Activated gamma-delta T cell treated with Interleukin-2 at 50 U/mL for 16 hours (primary cell): ENCODE measurements around the gene MICAL3.
"Not testable (repeated sequence)": the region's sequence is repeated elsewhere in the genome, so short reads cannot be mapped to it uniquely, and the experiment has no call there.

Experiments
- DNase-seq: peaks from one replicate; pipeline ENCODE4 v3.0.0-alpha.2; 2020

Gene MICAL3

DNA sequence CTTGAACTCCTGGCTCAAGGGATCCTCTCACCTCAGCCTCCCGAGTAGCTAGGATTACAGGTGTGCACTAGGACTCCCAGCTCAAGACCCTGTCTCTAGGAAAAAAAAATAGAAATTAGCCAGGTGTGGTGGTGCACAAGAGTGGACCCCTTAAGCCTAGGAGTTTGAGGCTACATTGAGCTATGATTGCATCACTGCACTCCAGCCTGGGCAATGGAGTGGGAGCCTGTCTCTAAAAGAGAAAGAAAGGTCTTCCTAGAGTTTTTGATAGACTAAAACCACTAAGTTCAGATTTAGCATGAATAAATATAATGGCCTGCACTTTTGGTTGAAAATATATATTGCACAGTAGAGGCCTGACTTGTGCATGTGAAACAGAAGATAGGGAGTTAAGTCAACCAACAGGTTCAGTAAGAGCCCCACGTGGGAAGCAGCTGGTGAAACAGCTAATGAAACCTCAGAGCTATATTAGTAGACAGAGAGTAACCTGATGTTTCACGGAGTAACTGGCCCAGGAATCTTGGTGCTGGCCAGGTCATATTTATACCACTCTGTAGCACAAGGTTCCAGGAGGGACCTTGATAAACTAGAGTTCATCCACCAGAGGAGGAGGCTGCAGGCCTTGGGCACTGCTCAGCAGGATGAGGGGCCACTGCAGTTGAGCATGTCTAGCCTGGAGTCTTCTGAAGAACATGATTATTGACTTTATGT lies 4.6 kb upstream of the MICAL3 start:
- no peak for DNase-seq

DNA sequence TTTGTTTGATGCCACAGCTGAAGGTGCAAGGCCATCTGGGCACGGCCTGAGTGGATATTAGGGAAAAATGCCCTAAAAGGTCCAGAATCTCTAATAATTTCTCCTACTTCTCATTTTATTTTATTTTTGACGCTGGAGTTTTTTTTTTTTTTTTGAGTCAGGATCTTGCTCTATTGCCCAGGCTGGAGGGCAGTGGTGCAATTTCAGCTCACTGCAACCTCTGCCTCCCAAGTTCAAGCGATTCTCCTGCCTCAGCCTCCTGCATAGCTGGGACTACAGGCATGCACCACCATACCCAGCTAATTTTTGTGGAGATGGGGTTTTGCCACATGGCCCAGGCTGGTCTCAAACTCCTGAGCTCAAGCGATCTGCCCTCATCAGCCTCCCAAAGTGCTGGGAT lies 1.5 kb upstream of the MICAL3 start:
- not testable (repeated sequence) for DNase-seq

DNA sequence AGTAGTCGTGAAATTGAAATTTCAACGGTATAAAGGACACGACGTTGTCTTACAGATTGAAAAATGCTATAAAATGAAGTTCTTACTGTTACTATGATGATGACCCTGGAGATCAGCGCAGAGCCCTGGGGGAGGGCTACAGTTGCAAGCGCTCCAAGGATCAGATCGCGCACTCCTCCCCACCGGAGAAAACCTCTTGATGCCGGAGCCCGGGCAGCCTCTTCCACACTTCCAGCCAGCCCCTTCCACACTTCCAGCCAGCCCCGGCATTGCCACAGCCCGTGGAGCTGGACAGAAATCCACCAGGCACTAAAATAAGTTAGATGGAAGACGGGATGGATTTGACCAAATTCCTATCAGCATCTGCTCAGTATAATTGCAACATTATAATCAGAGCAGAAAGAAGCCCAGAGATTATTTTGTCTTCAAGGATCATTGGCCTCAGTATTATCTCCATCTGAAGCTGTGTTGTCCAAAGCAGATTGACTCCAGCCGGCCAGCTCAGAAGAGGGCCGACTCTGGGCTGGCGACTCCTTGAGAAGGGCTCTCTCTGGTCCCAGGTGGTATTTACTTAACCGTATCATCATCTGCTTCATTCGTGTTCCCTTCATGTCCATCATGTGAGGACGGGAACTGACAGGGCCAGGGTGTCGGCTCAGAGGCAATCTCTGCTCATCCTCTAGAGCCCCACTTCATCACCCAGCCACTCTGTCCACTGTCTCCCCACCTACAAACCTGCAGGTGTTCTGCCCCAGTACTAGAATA lies 777 bp upstream of the MICAL3 start:
- DNase-seq, result no peak

DNA sequence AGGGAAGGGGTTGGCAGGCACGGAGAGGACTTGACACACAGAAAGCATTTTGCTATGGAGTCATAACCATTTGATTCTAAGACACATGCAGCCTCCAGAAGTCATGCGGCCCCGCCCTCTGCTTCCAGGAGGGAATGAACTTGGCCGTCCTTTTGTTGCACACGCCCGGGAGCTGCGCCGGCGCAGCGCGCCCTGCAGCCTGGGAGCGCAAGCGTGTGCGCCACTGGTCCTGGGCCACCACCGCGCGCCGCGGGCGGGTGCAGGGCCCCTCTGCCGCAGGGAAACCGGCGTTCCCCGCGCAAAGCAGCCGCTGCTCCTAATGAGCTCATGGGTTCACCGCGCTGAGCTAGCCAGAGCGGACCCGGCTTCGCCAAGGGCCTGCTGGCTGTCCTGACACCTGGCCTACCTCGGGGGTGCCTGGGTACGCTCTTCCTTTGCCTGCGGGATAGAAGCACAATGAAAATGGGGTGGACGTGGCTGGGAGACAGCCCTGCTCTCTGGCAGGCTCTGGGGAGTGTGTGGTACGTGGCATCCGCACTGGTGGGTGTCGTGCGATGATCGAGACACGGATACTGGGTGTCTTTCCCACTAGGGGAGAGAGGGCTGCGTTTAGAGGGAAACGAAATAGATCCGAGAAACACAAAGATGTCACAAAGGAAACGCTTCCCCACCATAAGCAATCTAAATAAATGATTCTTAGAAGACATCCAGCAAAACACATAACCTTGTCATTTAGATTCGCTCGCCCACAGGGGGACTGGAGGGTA lies 669 bp downstream of the MICAL3 start:
- DNase-seq, result no peak

DNA sequence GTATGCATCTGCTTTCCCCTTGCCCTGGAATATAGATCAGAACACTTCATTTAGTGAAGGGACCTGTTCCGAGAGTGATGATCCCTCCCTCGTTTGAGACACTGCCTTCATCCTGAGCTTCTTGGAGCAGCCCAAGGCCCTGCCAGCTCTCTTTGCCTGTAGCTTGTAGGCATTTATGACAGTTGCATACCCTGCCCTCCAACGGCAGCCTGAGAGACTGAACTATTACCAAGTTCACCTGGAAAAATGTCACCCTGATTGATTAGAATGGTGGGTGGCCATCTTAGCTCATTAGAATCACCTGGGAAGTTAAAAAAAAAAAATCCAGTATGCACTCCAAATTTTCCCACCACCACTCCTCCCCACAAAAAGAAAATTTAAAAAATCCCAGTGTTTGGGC lies 1.5 kb downstream of the MICAL3 start:
- DNase-seq, result no peak

DNA sequence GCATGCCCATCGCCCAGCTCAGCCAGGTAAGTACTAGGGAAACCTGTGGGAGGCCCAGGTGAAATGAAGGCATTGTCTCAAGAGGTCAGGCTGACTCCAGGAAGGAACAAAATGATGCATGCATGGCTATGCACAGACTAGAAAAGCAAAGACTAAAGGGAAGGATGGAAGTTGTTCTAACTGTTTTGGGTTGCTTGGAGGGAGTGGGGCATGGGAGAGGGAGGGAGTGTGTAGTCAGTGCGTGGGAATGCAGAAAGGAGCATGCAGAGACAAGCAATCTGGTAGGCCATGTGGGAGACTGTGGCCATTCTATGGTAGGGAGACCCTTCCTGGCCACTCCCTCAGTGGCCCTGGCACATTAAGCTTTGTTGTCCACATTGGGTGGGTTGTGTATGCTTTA lies 2.9 kb downstream of the MICAL3 start:
- no peak for DNase-seq

DNA sequence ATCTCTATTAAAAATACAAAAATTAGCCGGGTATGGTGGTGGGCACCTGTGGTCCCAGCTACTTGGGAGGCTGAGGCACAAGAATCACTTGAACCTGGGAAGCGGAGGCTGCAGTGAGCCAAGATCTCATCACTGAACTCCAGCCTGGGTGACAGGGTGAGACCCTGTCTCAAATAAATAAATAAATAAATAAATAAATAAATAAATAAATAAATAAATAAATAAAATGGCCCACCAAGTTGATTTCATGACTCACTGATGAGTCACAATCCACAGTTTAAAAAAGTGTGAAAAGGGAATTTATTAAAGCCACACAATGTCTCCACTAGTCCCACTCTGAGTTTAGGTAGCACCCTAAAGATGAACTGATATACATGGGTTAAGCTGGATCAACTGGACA lies 3.6 kb downstream of the MICAL3 start:
- not testable (repeated sequence) for DNase-seq

DNA sequence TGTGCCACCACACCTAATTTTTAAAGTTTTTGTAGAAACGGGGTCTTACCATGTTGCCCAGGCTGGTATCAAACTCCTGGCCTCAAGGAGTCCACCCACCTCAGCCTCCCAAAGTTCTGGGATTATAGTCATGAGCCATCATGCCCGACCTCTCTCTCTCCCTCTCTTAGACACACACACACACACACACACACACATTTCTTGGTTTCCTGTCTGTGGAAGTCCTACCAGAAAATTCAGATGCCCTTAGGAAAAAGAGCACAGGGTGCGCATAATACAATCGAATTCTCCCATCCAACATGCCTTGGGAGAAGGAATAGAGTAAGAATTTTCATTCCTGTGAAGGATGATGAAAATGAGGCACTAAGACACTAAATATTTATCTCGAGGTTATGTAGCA lies 10.4 kb downstream of the MICAL3 start:
- DNase-seq, result no peak

DNA sequence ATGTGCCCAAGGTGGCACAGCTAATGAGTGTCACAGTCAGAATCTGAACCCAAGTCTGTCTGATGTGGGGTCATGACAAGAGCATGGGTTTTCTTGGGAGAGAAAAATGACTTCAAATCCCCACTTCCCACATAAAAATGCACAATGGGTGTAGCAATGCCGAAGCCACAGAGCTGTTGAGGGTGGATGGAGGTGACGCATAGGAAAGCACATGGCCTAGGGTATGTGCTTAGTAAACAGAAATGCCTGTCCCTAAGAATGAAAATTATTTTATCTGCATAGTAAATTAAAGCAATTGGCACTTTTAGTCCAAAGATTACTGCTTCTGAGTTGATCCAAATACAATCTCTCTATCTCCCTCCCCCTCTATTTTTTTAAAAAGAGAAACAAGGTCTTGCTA lies 10.9 kb downstream of the MICAL3 start:
- DNase-seq, result no peak

DNA sequence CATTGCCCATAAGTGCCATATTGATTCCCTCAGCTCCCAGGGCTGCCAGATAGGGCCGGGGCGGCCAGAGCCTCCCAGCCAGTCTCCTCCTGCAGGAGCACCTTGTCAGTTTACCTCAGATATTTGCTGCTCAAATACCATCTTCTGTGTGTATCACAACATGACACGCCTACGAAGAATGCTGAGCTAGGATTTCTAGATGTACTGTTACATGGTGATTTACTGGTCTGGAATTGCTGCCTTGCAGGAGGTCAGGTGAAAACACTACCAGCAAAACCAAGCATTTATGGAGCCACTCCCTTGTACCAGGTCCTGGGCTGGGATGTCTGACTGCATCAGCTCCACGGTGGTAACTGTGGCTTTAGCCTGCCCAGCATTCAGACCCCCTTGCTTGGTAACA lies 11.8 kb downstream of the MICAL3 start:
- no peak for DNase-seq

DNA sequence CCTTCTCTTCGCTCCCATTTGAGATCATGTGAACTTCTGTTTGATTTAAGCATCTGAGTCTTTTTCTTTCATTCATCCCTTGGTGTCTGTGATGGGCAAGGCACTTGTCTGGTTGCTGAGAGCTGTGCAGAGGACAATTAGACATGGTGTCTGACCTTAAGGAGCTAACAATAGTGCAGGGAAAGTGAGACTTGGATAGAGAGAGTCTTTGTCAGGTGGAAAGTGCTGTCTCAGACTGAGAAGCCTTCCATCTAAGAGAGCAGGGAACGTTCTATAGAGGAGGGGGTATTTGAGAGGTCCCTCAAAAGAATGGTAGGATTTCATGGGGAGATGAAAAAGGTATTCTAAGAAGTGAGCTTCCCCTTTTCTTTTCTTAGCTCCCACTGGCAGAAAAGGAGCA lies 14.1 kb downstream of the MICAL3 start:
- no peak for DNase-seq

DNA sequence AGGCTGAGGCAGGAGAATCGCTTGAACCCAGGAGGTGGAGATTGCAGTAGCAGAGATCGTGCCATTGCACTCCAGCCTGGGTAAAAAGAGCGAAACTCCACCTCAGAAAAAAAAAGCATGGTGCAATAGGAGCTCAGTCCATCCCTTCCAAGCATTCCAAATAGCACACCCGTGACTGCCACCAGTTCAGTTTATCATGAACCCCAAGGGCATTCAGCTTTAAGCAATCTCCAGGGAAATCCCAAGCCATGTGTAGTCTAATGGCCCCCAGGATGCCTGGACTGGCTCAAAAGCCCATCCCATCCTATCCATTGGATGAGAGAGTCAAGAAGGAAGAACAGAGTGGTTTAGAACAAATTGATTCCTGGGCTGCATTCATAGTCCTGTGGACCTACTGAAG lies 16.2 kb downstream of the MICAL3 start:
- no peak for DNase-seq

DNA sequence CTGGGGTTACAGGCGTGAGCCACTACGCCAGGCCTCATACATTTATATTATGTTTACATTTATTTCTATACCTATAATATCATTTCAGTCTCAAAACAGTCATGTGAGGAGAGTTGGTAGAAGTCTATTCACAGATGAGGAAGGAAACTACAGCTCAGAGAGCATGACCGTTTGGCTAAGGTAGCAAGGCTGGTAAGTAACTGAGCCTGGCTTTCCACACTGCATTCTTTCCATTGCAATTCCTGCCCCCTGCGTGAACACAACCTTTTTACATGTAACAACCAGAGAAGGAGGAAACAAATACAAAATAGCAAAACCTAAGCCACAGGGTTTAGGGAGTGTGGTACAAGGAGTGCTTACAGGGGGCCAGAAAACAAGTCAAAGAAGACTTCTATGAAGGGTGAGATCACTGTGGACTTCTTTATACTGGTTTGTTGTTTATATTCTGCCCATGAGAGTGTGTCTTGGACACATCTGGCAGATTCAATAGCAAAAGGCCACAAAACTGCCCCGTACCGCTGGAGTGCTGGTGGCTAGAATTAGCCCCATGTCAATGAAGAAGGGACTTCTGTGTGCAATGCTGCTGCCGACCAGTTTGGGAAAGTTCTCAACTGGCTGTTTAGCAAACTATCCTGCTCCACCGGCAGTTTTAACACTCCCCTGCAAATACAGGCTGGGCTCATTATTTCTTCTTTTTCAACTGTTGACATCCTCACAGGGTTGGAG lies 19.0 kb downstream of the MICAL3 start:
- DNase-seq, result no peak

DNA sequence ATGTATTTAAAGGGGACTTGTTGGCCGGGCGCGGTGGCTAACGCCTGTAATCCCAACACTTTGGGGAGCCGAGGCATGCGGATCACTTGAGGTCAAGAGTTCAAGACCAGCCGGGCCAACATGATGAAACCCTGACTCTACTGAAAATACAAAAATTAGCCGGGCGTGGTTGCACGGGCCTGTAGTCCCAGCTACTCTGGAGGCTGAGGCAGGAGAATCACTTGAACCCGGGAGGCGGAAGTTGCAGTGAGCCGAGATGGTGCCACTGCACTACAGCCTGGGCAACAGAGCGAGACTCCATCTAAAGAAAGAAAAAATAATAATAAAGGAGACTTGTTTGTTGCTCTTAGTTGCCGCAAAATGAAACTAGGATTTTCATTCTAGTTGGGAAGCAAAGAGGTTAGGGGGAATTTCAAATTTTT lies 22.5 kb downstream of the MICAL3 start:
- DNase-seq, result not testable (repeated sequence)

DNA sequence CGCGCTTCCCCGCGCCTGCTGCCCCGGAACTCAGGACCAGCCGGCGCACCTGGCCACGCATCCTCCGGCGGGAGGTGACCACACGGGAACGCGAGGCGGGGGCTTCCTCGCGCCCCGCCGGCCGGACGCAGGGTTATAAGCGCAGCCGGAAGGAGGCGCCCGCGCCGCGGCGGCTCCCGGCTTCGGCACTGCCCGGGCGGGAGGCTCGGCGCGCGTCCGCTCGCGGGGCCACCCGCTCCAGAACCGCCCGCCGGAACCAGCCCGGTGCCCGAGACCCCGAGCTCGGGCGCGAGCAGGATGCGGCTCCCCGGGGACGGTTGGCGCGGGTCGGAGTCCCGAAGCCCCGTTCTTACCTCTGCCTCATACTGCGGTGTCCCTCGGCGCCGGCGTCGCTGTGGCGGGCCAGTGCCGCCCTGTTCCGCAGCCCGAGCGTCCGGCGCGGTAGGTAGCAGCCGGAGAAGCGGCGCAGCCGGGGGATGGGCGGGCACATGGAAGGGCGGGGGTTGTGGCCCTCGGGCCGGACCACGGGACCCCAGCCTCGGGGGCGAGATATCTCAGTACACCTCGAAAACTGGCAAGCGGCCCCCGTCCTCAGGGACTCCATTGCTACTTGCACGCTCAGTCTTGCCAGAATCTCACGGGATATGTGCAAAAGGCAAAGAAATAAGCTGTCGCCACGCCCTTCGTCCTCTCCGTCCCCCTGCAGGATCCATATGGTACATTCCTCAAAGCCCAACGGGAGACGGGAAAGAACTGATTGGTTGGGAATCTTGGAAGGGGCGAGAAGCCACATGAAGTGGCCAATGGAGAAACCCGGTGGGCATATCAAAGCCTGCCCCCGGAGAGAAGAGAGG lies 23.1 kb downstream of the MICAL3 start:
- peak; percentile 50 for DNase-seq

DNA sequence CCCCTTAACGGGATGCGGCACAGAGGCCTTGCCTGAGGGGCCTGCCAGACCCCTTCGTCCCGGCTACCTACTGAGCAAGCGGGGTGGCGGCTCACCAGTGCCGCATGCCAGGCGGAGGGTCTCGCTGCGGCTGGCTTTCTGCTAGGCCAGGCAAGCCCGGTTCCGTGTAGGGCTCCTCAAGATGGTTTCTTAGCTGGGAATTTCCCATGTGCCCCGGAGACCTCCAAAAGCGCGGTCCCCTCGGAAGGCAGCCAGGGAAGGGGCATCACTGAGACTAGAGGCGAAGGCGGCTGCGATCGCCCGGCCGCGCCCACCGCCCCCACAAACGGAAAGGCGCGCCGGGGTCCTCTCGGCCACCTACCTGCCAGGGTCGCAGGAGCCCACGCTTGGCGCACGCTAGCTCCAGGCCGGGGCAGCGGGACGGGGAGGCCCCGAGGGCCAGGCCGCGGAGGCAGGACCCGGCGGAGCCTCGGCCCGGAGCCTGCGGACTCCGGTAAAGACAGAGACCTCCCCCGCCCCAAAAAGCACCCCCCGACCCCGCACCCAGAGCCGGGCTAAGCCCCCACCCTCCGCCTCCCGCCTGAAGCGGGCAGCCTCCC lies 23.8 kb downstream of the MICAL3 start:
- peak; percentile 14 for DNase-seq

DNA sequence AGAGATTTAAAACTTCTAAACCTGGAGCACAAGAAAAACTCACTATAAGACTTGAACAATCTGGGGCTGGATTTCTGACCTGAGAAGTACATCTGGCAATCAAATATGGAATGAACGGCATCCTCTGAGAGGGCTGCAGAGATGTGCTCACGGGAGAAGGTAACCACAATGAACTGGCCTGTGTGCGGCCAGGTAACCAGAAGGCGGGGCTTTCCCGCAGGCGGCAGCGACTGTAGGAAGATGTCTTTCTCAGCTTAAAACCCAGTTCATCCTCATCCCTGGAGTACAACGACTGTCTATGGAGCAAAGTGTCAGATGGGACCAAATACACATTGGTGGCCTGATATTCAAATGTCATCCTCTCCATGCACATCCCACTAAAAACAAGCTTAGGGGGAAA lies 24.5 kb downstream of the MICAL3 start:
- no peak for DNase-seq

DNA sequence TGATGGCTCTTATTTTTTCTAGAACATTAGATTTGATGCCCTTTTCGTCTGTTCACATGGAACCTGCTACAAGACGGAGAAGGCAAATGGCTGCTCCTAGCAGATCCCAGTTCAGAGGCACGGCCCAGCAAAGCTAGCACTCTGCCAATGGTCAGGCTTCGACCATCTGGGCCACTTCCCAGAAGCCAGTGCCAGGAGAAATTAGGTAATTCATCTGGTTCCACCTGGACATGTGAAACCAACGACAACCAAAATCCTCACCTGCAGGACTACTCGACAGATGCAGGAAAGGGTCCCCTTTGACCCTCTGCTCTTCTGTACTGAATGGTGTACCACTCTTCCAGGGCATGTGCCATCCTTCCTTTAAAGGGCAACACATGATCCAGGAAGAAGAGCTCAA lies 25.4 kb downstream of the MICAL3 start:
- DNase-seq, result no peak

DNA sequence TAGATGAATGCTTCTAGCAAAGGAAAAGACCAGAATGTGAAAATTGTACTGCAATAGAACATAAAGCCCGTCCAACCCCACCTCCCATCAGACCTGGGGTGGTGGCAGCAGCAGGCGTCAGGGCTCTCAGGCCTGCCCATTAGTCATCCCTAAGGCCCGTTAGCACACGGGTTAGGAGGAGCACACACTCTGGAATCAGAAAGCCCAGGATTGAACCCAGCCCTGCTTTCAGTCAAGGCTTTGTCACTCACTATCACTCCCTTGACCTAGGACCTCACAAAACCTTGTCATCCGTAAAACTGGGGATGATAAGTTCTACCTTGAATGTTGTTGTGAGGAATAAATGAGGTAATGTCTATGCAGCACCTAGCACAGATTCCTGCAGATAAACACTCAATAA lies 26.9 kb downstream of the MICAL3 start:
- no peak for DNase-seq

DNA sequence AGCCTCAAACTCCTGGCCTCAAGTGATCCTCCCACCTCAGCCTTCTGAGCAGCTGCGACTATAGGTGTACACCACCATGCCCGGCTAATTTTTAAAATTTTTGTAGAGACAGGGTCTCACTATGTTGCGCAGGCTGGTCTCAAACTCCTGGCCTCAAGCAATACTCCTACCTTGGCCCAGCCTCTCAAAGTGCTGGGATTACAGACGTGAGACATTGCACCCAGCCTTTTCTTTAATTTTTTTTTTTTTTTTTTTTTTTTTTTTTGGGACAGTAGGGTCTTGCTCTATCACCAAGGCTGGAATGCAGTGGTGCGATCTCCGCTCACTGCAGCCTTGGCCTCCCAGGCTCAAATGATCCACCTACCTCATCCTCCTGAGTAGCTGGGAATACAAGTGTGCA lies 29.1 kb downstream of the MICAL3 start:
- not testable (repeated sequence) for DNase-seq

DNA sequence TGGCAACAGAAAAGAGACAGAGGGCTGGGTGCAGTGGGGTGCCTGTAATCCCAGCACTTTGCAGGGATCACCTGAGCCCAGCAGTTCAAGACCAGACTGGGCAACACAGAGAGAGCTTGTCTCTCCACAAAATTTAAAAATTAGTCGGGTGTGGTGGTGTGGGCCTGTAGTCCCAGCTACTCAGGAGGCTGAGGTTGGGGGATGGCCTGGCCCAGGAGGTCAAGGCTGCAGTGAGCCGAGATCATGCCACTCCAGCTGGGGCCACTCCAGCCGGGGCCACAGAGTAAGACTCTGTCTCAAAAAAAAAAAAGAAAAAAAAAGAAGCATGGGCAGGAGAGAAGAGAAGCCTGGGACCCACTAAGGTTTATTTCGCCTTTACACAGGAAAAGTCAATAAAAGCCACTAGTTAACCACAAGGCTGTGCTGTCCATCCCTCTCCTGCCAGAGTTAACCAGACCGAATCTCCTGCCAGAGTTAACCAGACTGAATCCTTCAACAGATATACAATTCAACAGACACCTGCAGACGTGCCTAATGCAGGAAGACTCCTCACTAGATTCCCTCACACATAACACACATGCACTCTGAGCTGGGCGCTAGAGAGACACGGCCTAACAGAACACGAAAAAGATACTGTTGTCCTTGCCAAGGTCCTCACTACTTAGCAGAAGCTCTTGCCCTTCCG lies 29.8 kb downstream of the MICAL3 start:
- DNase-seq, result no peak
